Measurements from ENCODE around the gene RPS3A. TPM values are rescaled to one million over a fixed set of nuclear protein-coding genes. Genes with fewer than 3 reads are reported as not detected.
"Not testable (repeated sequence)": the region's sequence is repeated elsewhere in the genome, so short reads cannot be mapped to it uniquely, and the experiment has no call there.

The RPS3A gene
- total and polyA plus RNA-seq, 2 donors = 2,643 to 2,970 TPM

DNA sequence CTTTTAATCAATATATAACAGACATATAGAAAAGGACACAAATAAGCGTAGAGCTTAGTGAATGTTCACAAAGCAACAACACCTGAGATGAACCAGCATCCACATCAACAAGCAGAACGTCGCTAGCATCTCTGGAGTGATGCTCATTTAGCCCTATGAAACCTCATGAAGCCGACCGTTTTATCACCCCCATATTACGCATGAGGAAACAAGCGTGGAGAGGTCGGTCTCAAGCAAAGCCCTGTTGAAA is 524 bp upstream of the RPS3A start:
- WGBS = 20% methylated on average over 8 of the region's 8 CpGs
- Histone ChIP-seq H3K4me3 (ENCODE audit: low read depth, low read length) (no peak overlapping the region), H3K4me1 (ENCODE audit: insufficient read depth) (no peaks in the 10 kb centered on the region), H3K36me3 (ENCODE audit: insufficient read depth) (no peaks in the 10 kb centered on the region), H3K27ac (ENCODE audit: low read depth) (no peak overlapping the region)
- DNase-seq (ENCODE audit: extremely low spot score) = no peak

GRCh38 chr4:151099976-151100417 is 569 bp downstream of the RPS3A start:
- Histone ChIP-seq H3K36me3 (ENCODE audit: insufficient read depth) (no peaks in the 10 kb centered on the region), H3K27ac (ENCODE audit: low read depth) (peak overlapping the region; percentile 87), H3K4me3 (ENCODE audit: low read depth, low read length) (peak overlapping the region; percentile 91), H3K4me1 (ENCODE audit: insufficient read depth) (no peaks in the 10 kb centered on the region)
- no peak for DNase-seq (ENCODE audit: extremely low spot score)
- under 1% methylated on average over 13 of the region's 13 CpGs for WGBS

- H3K27ac ChIP-seq (ENCODE audit: low read depth) = no peak overlapping the region
- peak overlapping the region; percentile 91 for H3K4me3 ChIP-seq (ENCODE audit: low read depth, low read length)
- H3K36me3 ChIP-seq (ENCODE audit: insufficient read depth) = no peaks in the 10 kb centered on the region
- no peaks in the 10 kb centered on the region for H3K4me1 ChIP-seq (ENCODE audit: insufficient read depth)
- no peak for DNase-seq (ENCODE audit: extremely low spot score)
- WGBS = 16% methylated on average over 3 of the region's 3 CpGs
Measured at GRCh38 chr4:151100531-151100930, 1.1 kb downstream of the RPS3A start.

- peaks cover 2% of the 10 kb centered on the region for H3K36me3 ChIP-seq (ENCODE audit: insufficient read depth)
- no peak overlapping the region for H3K4me3 ChIP-seq (ENCODE audit: low read depth, low read length)
- no peak for DNase-seq (ENCODE audit: extremely low spot score)
- 77% methylated on average over 2 of the region's 2 CpGs for WGBS
- H3K27ac ChIP-seq (ENCODE audit: low read depth) = no peak overlapping the region
- no peaks in the 10 kb centered on the region for H3K4me1 ChIP-seq (ENCODE audit: insufficient read depth)
Measured at GRCh38 chr4:151103758-151104157, 4.3 kb downstream of the RPS3A start.

DNA sequence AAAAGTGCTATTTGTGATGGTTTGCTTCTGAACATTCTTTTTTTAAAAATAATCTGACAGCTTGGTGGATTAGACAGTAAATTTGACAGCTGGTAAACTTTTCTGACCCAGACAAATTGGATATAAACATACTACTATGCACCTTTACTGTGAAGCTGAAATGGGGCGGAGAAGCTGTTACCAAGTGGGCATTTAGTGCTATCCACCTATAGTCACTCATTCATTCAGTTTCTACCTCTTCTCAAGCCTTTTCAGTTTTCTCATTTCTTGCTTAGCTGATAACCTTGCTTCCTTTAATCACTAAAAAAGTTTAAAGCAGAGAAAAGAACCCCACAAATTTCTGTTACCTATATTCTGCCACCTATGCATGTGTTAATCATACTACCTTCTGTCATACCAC is 5.2 kb downstream of the RPS3A start:
- no peak overlapping the region for H3K4me3 ChIP-seq (ENCODE audit: low read depth, low read length)
- 88% methylated on average over 1 of the region's 1 CpG for WGBS
- no peak for DNase-seq (ENCODE audit: extremely low spot score)
- peaks cover 2% of the 10 kb centered on the region for H3K36me3 ChIP-seq (ENCODE audit: insufficient read depth)
- no peaks in the 10 kb centered on the region for H3K4me1 ChIP-seq (ENCODE audit: insufficient read depth)
- no peak overlapping the region for H3K27ac ChIP-seq (ENCODE audit: low read depth)

DNA sequence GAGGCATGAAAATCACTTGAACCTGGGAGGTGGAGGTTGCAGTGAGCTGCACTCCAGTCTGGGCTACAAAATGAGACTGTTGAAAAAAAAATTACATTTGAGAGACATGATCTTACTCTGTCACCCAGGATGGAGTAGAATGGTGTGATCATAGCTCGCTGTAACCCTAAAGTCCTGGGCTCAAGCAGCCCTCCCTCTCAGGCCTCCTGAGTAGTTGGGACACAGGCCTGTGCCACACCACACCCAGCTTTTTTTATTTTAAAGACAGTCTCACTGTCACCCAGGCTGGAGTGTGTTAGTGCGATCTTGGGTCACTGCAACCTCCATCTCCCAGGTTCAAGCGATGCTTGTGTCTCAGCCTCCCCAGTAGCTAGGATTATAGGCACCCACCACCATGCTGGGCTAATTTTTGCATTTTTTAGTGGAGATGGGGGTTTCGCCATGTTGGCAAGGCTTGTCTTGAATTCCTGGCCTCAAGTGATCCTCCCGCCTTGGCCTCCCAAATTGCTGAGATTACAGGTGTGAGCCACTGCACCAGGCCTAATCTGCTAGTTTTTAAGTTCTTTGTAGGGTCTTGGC is 6.1 kb downstream of the RPS3A start:
- no peak for DNase-seq (ENCODE audit: extremely low spot score)
- 96% methylated on average over 5 of the region's 5 CpGs for WGBS
- Histone ChIP-seq H3K27ac (ENCODE audit: low read depth) (no peak overlapping the region), H3K36me3 (ENCODE audit: insufficient read depth) (peaks cover 2% of the 10 kb centered on the region), H3K4me1 (ENCODE audit: insufficient read depth) (no peaks in the 10 kb centered on the region), H3K4me3 (ENCODE audit: low read depth, low read length) (no peak overlapping the region)

- Histone ChIP-seq H3K4me1 (ENCODE audit: insufficient read depth) (no peaks in the 10 kb centered on the region), H3K36me3 (ENCODE audit: insufficient read depth) (peaks cover 2% of the 10 kb centered on the region), H3K27ac (ENCODE audit: low read depth) (no peak overlapping the region), H3K4me3 (ENCODE audit: low read depth, low read length) (no peak overlapping the region)
- DNase-seq (ENCODE audit: extremely low spot score) = no peak
- 97% methylated on average over 3 of the region's 3 CpGs for WGBS
Measured at GRCh38 chr4:151107063-151107462, 7.6 kb downstream of the RPS3A start.

DNA sequence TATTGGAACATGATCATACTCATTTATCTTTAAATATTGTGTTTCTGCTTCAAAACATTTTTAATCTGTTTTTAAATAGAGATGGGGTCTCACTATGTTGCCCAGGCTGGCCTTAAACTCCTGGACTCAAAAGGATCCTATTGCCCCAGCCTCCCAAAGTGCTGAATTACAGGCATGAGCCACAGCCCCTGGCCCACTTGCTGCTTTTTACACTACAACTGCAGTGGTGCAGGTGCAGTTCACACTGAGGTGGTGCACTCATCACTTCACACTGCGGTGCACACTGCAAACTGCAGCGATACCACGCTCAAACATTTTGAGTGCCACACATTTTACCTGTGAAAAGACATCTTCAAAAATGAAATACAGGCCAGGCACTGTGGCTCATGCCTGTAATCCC is 10.8 kb downstream of the RPS3A start:
- 98% methylated on average over 3 of the region's 3 CpGs for WGBS
- Histone ChIP-seq H3K4me1 (ENCODE audit: insufficient read depth) (no peaks in the 10 kb centered on the region), H3K36me3 (ENCODE audit: insufficient read depth) (peaks cover 2% of the 10 kb centered on the region), H3K4me3 (ENCODE audit: low read depth, low read length) (no peak overlapping the region), H3K27ac (ENCODE audit: low read depth) (no peak overlapping the region)
- DNase-seq (ENCODE audit: extremely low spot score) = no peak

DNA sequence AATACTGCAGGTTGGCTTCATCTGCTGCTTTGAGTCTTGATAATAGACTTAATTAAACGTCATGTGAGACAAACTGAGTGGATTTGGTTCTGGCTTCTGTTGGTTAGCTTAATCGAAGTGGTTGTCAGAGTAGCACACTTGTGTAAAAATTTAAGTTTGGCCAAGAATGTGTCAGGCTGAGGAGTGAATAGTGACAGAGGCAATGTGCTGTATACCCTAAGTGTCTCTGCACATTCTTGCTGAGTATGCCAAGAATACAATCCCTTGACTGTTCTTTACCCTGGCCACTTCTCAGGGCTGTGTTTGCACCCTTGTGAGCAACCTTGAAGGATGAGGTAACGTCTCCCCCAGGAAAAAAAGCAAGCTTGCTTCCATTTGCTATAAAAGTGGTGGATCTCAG is 14.9 kb downstream of the RPS3A start:
- DNase-seq (ENCODE audit: extremely low spot score) = no peak
- H3K27ac ChIP-seq (ENCODE audit: low read depth) = no peak overlapping the region
- H3K4me1 ChIP-seq (ENCODE audit: insufficient read depth) = no peaks in the 10 kb centered on the region
- H3K36me3 ChIP-seq (ENCODE audit: insufficient read depth) = no peaks in the 10 kb centered on the region
- no peak overlapping the region for H3K4me3 ChIP-seq (ENCODE audit: low read depth, low read length)
- WGBS = 53% methylated on average over 3 of the region's 3 CpGs

GRCh38 chr4:151114986-151115385 is 15.6 kb downstream of the RPS3A start:
- no peaks in the 10 kb centered on the region for H3K4me1 ChIP-seq (ENCODE audit: insufficient read depth)
- 86% methylated on average over 5 of the region's 5 CpGs for WGBS
- H3K36me3 ChIP-seq (ENCODE audit: insufficient read depth) = no peaks in the 10 kb centered on the region
- H3K4me3 ChIP-seq (ENCODE audit: low read depth, low read length) = no peak overlapping the region
- no peak overlapping the region for H3K27ac ChIP-seq (ENCODE audit: low read depth)
- no peak for DNase-seq (ENCODE audit: extremely low spot score)

DNA sequence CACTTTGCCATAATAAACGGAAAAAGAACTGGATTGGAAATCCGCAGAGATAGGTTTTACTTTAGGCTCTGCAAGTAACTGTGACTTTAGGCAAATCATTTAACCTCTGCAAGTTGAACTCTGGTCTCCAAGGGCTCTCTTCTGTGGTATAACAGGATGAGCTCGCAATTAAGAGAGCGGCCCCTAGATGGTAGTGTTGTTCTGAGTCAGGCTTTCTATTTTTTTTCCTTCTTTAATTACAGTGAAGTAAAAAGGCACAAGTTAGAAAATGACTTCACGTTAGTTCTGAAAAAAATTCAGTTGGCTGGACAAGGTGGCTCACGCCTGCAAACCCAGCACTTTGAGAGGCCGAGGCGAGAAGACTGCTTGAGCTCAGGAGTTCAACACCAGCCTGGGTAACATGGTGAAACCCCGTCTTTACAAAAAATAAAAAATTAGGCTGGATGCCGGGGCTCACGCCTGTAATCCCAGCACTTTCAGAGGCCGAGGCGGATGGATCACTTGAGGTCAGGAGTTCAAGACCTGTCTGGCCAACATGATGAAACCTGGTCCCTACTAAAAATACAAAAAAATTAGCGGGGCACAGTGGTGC is 18.0 kb downstream of the RPS3A start:
- Histone ChIP-seq H3K4me3 (ENCODE audit: low read depth, low read length) (no peak overlapping the region), H3K4me1 (ENCODE audit: insufficient read depth) (no peaks in the 10 kb centered on the region), H3K36me3 (ENCODE audit: insufficient read depth) (no peaks in the 10 kb centered on the region), H3K27ac (ENCODE audit: low read depth) (no peak overlapping the region)
- peak; percentile 32 for DNase-seq (ENCODE audit: extremely low spot score)
- 38% methylated on average over 14 of the region's 14 CpGs for WGBS

- peaks cover 8% of the 10 kb centered on the region for H3K36me3 ChIP-seq (ENCODE audit: insufficient read depth)
Measured at GRCh38 chr4:151129796-151130195, 30.4 kb downstream of the RPS3A start.

GRCh38 chr4:151133311-151133710 is 33.9 kb downstream of the RPS3A start:
- no peak for DNase-seq (ENCODE audit: extremely low spot score)
- H3K4me1 ChIP-seq (ENCODE audit: insufficient read depth) = no peaks in the 10 kb centered on the region
- no peak overlapping the region for H3K4me3 ChIP-seq (ENCODE audit: low read depth, low read length)
- WGBS = 86% methylated on average over 5 of the region's 5 CpGs
- no peak overlapping the region for H3K27ac ChIP-seq (ENCODE audit: low read depth)
- H3K36me3 ChIP-seq (ENCODE audit: insufficient read depth) = peaks cover 4% of the 10 kb centered on the region

More at GRCh38 chr4:151129796-151130195, 30.4 kb downstream of the RPS3A start:
- Histone ChIP-seq H3K4me1 (ENCODE audit: insufficient read depth) (no peaks in the 10 kb centered on the region), H3K4me3 (ENCODE audit: low read depth, low read length) (no peak overlapping the region), H3K27ac (ENCODE audit: low read depth) (no peak overlapping the region)
- WGBS = 73% methylated on average over 1 of the region's 1 CpG
- no peak for DNase-seq (ENCODE audit: extremely low spot score)

GRCh38 chr4:151136048-151136447 is 36.6 kb downstream of the RPS3A start:
- not testable (repeated sequence) for DNase-seq (ENCODE audit: extremely low spot score); H3K27ac ChIP-seq (ENCODE audit: low read depth); H3K4me3 ChIP-seq (ENCODE audit: low read depth, low read length); H3K36me3 ChIP-seq (ENCODE audit: insufficient read depth); H3K4me1 ChIP-seq (ENCODE audit: insufficient read depth)
- WGBS = 93% methylated on average over 3 of the region's 3 CpGs

DNA sequence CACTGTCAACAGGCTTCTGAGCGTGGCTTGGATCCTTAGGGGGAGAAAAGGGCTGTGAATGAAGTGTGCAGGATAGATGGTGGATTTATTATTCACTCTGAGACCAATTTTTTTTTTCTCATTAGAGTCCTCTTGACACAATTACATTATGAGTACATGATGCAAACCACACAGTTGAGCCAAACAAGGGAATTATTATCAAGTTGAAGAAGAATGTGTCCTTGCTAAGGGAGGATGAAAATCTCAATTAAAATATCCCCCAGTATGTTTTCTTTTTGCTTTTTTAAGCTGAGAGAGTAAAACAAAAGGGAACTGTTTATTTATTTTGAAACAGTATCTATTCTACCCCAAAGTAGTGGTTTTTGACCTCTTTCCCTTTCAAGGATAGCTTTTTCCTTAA is 40.4 kb downstream of the RPS3A start:
- H3K4me1 ChIP-seq (ENCODE audit: insufficient read depth) = no peaks in the 10 kb centered on the region
- no peaks in the 10 kb centered on the region for H3K36me3 ChIP-seq (ENCODE audit: insufficient read depth)
- DNase-seq (ENCODE audit: extremely low spot score) = no peak
- H3K27ac ChIP-seq (ENCODE audit: low read depth) = no peak overlapping the region
- 98% methylated on average over 1 of the region's 1 CpG for WGBS
- H3K4me3 ChIP-seq (ENCODE audit: low read depth, low read length) = no peak overlapping the region

Data from urinary bladder (tissue), 4 donors.